Pancreas (tissue), 10 donors: ENCODE data around the gene RIN1. TPM values are rescaled to one million over a fixed set of nuclear protein-coding genes. Genes with fewer than 3 reads are reported as not detected.

ENCODE experiments used
- ATAC-seq, 4 donors: fragments of 200-7000 bp; cut with Tn5 transposase; one replicate each; pipeline versions ENCODE4 v1.8.0 to v1.9.1; 2020; ENCODE audit warnings: mild to moderate bottlenecking in 4 of 4, moderate library complexity in 4 of 4
- DNase-seq, 6 donors: peaks; one replicate each; pipeline ENCODE4 v3.0.0-alpha.2; 2020
- FAIRE-seq: peaks from 2 replicates; lab custom pipeline; 2012; peaks lifted over from hg19 to GRCh38; lab: Jason Lieb, UNC
- H3K27ac ChIP-seq, 4 donors: fragments of 200-600 bp; sonication (generic); 1 replicate in 3 of 4; 2 replicates in 1 of 4; pipeline versions ENCODE4 v1.5.0 to v1.8.0; 2020
- H3K27me3 ChIP-seq, 4 donors: fragments of 200-600 bp; one replicate each; pipeline ENCODE4 v1.8.0; 2021
- H3K36me3 ChIP-seq, 3 donors: fragments of 200-600 bp; sonication (generic) in 1 of 3; one replicate each; pipeline versions ENCODE4 v1.5.0 to v1.8.0; 2020 to 2021
- H3K4me1 ChIP-seq, 3 donors: fragments of 200-600 bp; one replicate each; pipeline ENCODE4 v1.8.0; 2021
- H3K4me3 ChIP-seq, 4 donors: fragments of 200-600 bp; sonication (generic) in 2 of 4; one replicate each; pipeline versions ENCODE4 v1.5.0 to v1.8.0; 2020 to 2021
- H3K9me3 ChIP-seq, 4 donors: fragments of 200-600 bp; one replicate each; pipeline ENCODE4 v1.8.0; 2021
- CTCF ChIP-seq, 4 donors: fragments of 200-600 bp; sonication (generic) in 3 of 4; IDR thresholded peaks; one replicate each; pipeline versions ENCODE4 v1.5.0 to v1.8.0; 2021; ENCODE audit warnings: antibody characterized with exemption in 4 of 4
- WGBS, 2 donors: extraction: QIAGEN DNeasy Blood & Tissue Kit; methylation state at CpG; one replicate each; pipeline ENCODE4 v1.1.7; 2013; 5-methylcytosine and 5-hydroxymethylcytosine counted together
- intact Hi-C, 3 donors: fragments of 100-400 bp; cut with DNase I; formaldehyde crosslinking; loops; one replicate each; pipeline versions ENCODE4 v1.11.1 to v1.14.2; 2022
- polyA plus RNA-seq, 2 donors: library from polyadenylated mRNA; stranded (reverse); fragments of 200-250 nt; gene quantifications; one replicate each; pipeline ENCODE4 v1.2.3, GENCODE V29; 2013
- total RNA-seq, 6 donors: library from RNA; stranded (reverse); fragmentation: NEBNext Ultra II Directional in 4 of 6; extraction: Animal tissue kit (Norgen Biotek cat#: 25700) in 4 of 6; gene quantifications; one replicate each; pipeline versions ENCODE4 v1.2.1 to v1.2.4, GENCODE V29; 2021 to 2023
- donor health status: healthy with polysubstance abuse.
- donor health status: DM: no; HTN: no; CAD: no; lungs with moderate emphysema.
- donor health status: DM: no; HTN: no; CAD: no.
- donor health status: control.
- donor health status: control.
- donor health status: Bipolar disorder and iron deficiency.
- donor health status: DM: yes; HTN: yes; CAD: no.
- donor health status: DM: no; HTN: no; CAD: no.
- donor health status: DM: no; HTN: no; CAD: no.
- donor health status: DM: yes; HTN: yes; CAD: no.

RIN1 gene
- total and polyA plus RNA-seq, 8 donors, result 2.7 to 15.7 (median 4.8) TPM

GRCh38 chr11:66286699-66287098, 49.5 kb downstream of the RIN1 start:
- DNase-seq (peak in 2 of 6 donors; percentile 11 to 65), FAIRE-seq (no peak), ATAC-seq (no peak)
- Histone ChIP-seq H3K9me3 (no peaks in the 10 kb centered on the region), H3K27ac (no peak overlapping the region), H3K27me3 (no peaks in the 10 kb centered on the region), H3K4me3 (no peak overlapping the region), H3K36me3 (no peaks in the 10 kb centered on the region), H3K4me1 (peaks cover 0 to 15% (median 10%) of the 10 kb centered on the region in 3 donors)
- TF ChIP-seq CTCF (IDR thresholded peaks at IDR 0.05), result no peak
- WGBS, 2 donors, result 75 to 83% methylated on average over 5 of the region's 5 CpGs
- intact Hi-C loops, result loop anchor here in 1 of 3 donors (10.0 kb wide), 1 partner anchor 62 kb away; no protein-coding TSS in a partner anchor

- no peaks in the 10 kb centered on the region for H3K9me3 ChIP-seq
- DNase-seq, result peak in 3 of 6 donors; percentile 7 to 64 (median 27)
- no peak overlapping the region for H3K4me3 ChIP-seq
- no peak for FAIRE-seq
- H3K27ac ChIP-seq, result no peak overlapping the region
- WGBS, 2 donors, result 77 to 78% methylated on average over 13 of the region's 13 CpGs
- intact Hi-C loops, result loop anchor here in 1 of 3 donors (10.0 kb wide), 1 partner anchor 61 kb away; no protein-coding TSS in a partner anchor
- peaks cover 0 to 15% (median 10%) of the 10 kb centered on the region in 3 donors for H3K4me1 ChIP-seq
- no peaks in the 10 kb centered on the region for H3K36me3 ChIP-seq
- ATAC-seq, result no peak
- no peak for TF ChIP-seq CTCF (IDR thresholded peaks at IDR 0.05)
- H3K27me3 ChIP-seq, result no peaks in the 10 kb centered on the region
These were observed 50.8 kb downstream of the RIN1 start for GRCh38 chr11:66285250-66285947.

- Histone ChIP-seq H3K36me3 (no peaks in the 10 kb centered on the region), H3K27me3 (no peaks in the 10 kb centered on the region), H3K4me1 (peaks cover 0 to 10% (median 6%) of the 10 kb centered on the region in 3 donors), H3K4me3 (no peak overlapping the region), H3K27ac (no peak overlapping the region), H3K9me3 (no peaks in the 10 kb centered on the region)
- TF ChIP-seq CTCF (IDR thresholded peaks at IDR 0.05), result no peak
- ATAC-seq (no peak), FAIRE-seq (no peak), DNase-seq (peak in 2 of 6 donors; percentile 9 to 56)
- WGBS, 2 donors, result 93 to 95% methylated on average over 16 of the region's 16 CpGs
- intact Hi-C loops, result loop anchor here in 1 of 3 donors (10.0 kb wide), 1 partner anchor 60 kb away; no protein-coding TSS in a partner anchor
These were observed 51.6 kb downstream of the RIN1 start for GRCh38 chr11:66284526-66285078.

- no peak overlapping the region for H3K4me3 ChIP-seq
- no peak overlapping the region for H3K27ac ChIP-seq
- WGBS, 2 donors, result 79 to 83% methylated on average over 14 of the region's 14 CpGs
- intact Hi-C loops, result loop anchor here in 1 of 3 donors (10.0 kb wide), 1 partner anchor 59 kb away; no protein-coding TSS in a partner anchor
- FAIRE-seq (no peak), DNase-seq (peak in 4 of 6 donors; percentile 21 to 78 (median 42)), ATAC-seq (no peak)
- TF ChIP-seq CTCF (IDR thresholded peaks at IDR 0.05), result no peak
- H3K4me1 ChIP-seq, result peaks cover 0 to 10% (median 6%) of the 10 kb centered on the region in 3 donors
- H3K27me3 ChIP-seq, result no peaks in the 10 kb centered on the region
- H3K9me3 ChIP-seq, result no peaks in the 10 kb centered on the region
- no peaks in the 10 kb centered on the region for H3K36me3 ChIP-seq
These were observed 52.7 kb downstream of the RIN1 start for GRCh38 chr11:66283461-66284105.
